GM11168 (cell line): ENCODE measurements around the gene PIP4K2C.

ENCODE experiments used
- in situ Hi-C: fragments of 300-500 bp; cut with MboI; formaldehyde crosslinking; loops from one replicate; pipeline ENCODE4 v1.12.0; 2022; ENCODE audit warnings: low sequenced_read_pairs; ENCODE audit not compliant: unreplicated experiment

PIP4K2C gene

GRCh38 chr12:57590864-57591781 is at the start of gene PIP4K2C:
PIP4K2C (plus strand) TSS chr12:57591192; CDS start chr12:57591290, 98 bp downstream.
- in situ Hi-C loops, result no loop called here

GRCh38 chr12:57541717-57542116 is 49.3 kb upstream of the PIP4K2C start:
- in situ Hi-C loops, result no loop called here

GRCh38 chr12:57543581-57543980 is 47.4 kb upstream of the PIP4K2C start:
- in situ Hi-C loops, result no loop called here

- in situ Hi-C loops, result no loop called here
These were observed 45.1 kb upstream of the PIP4K2C start for GRCh38 chr12:57545809-57546437.

- in situ Hi-C loops, result no loop called here
These were observed 44.3 kb upstream of the PIP4K2C start, which contains the start of gene DCTN2 for GRCh38 chr12:57546438-57547287. DCTN2 (minus strand) TSS chr12:57547192; CDS start chr12:57547063, 129 bp downstream.

- in situ Hi-C loops, result no loop called here
These were observed 43.5 kb upstream of the PIP4K2C start for GRCh38 chr12:57547288-57548012.

- in situ Hi-C loops, result no loop called here
These were observed 43.0 kb upstream of the PIP4K2C start for GRCh38 chr12:57548013-57548315.

GRCh38 chr12:57548488-57548887 is 42.5 kb upstream of the PIP4K2C start:
- in situ Hi-C loops, result no loop called here

GRCh38 chr12:57549203-57549908 is 41.6 kb upstream of the PIP4K2C start:
- in situ Hi-C loops, result no loop called here

- in situ Hi-C loops, result no loop called here
These were observed 40.9 kb upstream of the PIP4K2C start, which contains the start of gene KIF5A for GRCh38 chr12:57549909-57550640. KIF5A (plus strand) TSS chr12:57550044; CDS start chr12:57550272, 228 bp downstream.

GRCh38 chr12:57550641-57551549 is 40.1 kb upstream of the PIP4K2C start:
- in situ Hi-C loops, result no loop called here

- in situ Hi-C loops, result no loop called here
These were observed 39.2 kb upstream of the PIP4K2C start for GRCh38 chr12:57551637-57552305.

GRCh38 chr12:57552306-57552651 is 38.7 kb upstream of the PIP4K2C start:
- in situ Hi-C loops, result no loop called here

- in situ Hi-C loops, result no loop called here
These were observed 38.1 kb upstream of the PIP4K2C start for GRCh38 chr12:57552835-57553313.

GRCh38 chr12:57553343-57554202 is 37.4 kb upstream of the PIP4K2C start:
- in situ Hi-C loops, result no loop called here

GRCh38 chr12:57554453-57554852 is 36.5 kb upstream of the PIP4K2C start:
- in situ Hi-C loops, result no loop called here
